NCI-H526 (cell line): Measurements from ENCODE around the gene MELK.
"Not testable (repeated sequence)": the region's sequence is repeated elsewhere in the genome, so short reads cannot be mapped to it uniquely, and the experiment has no call there.

Experiments used
- DNase-seq, 2 experiments: peaks; one replicate each; lab custom pipeline; 2025; lab: John Stamatoyannopoulos, UW

Gene MELK

DNA sequence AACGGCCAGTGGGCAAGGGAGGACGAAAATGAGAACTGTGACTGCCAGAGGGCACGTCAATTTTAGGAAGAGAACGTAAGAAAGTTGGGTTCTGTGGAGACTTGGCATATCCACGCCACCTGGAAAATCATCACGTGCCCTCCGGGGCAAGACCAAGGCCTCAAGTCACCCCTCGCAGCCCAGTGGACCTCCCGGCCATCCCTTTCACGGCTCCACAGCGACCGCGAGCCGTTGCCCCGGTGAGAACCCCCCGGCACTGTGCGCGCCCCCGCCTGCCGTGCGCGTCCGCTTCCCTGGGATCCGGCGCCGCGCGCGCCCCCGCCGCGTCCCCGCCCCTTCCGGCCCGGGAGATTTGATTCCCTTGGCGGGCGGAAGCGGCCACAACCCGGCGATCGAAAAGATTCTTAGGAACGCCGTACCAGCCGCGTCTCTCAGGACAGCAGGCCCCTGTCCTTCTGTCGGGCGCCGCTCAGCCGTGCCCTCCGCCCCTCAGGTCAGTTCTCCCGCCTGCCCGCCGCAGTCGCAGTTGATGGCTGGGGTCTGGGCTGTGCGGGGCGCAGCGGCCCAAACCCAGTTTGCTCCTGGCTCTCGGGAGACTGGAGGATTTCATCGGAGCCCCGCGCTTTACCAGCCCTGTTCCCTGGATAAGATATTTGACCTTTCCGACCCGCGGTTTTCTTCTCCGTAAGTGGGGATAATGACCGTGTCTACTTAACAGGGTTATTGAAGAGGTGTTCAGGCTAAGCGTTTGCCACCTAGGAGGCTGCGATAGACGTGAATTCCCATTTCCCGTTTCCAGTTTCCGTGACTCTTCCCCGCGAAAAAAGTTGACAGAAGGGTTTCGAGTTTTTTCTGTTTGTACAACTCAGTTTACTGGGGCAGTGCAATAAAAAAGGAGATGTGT is at the start of gene MELK:
MELK (plus strand) TSS at position 381 of the 904 bp plus-strand sequence. CDS start 8,787 bp downstream, outside the sequence.
- peak; percentile 46 to 92 for DNase-seq

DNA sequence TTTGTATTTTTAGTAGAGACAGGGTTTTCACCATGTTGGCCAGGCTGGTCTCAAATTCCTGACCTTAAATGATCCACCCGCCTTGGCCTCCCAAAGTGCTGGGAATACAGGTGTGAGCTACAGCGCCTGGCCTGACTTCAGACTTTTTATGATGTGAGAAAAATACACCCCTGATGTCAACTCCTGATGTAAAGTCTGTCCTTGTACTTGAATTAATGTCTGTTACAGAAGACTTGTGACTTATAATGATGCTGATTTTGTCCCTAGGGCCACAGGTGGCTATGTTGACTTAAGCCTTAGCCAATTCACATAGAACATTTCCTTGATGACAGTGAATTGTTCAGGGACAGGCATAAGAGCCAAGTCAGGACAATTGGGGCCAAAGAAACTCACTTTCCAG is 42.5 kb upstream of the MELK start:
- DNase-seq: no peak

GRCh38 chr9:36532353-36532752 is 40.3 kb upstream of the MELK start:
- no peak for DNase-seq

GRCh38 chr9:36533726-36534125 is 39.0 kb upstream of the MELK start:
- not testable (repeated sequence) for DNase-seq

GRCh38 chr9:36535107-36535506 is 37.6 kb upstream of the MELK start:
- no peak for DNase-seq

DNA sequence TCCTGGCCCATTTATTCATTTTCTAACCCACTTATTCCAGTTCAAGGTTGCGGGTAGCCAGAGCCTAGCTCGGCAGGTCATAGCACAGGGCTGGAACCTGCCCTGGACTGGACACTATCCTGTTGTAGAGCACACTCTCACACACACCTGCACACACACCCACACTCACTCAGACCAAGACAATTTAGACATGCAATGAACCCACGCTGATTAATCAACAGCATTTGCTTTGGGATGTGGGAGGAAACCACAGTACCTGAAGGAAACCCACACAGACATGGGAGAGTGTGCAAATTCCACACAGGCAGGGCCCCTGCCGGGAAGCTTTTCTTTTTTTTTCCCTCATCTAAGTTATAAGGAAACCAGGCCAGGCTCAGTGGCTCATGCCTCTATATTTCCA is 34.8 kb upstream of the MELK start:
- no peak for DNase-seq

GRCh38 chr9:36542355-36542754 is 30.3 kb upstream of the MELK start:
- no peak for DNase-seq

GRCh38 chr9:36543916-36544315 is 28.8 kb upstream of the MELK start:
- no peak for DNase-seq

DNA sequence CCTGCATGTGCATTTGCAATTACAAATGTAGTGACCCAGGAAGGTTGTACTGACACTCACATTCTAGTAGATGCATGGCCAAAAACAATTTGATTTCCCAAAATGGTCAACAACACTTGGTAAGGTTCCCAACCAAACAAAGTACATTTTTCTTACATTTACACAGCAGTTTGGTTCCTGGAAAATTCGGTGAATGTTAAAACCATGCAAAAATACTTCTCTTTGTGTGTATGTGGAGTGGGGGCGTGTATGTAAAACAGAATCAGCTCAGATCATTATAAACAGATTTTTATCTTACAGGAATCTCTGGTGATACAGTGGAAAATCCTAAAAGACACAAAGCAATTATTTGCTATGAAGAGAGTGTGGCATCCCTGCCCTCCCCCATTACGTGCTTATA is 25.1 kb upstream of the MELK start:
- no peak for DNase-seq

GRCh38 chr9:36548454-36548853 is 24.2 kb upstream of the MELK start:
- DNase-seq: no peak

- no peak for DNase-seq
These were observed 22.6 kb upstream of the MELK start for GRCh38 chr9:36550135-36550534.

GRCh38 chr9:36550631-36551098 is 22.0 kb upstream of the MELK start:
- not testable (repeated sequence) for DNase-seq

- no peak for DNase-seq
These were observed 21.6 kb upstream of the MELK start for GRCh38 chr9:36551129-36551528.

- DNase-seq: no peak
These were observed 20.8 kb upstream of the MELK start for GRCh38 chr9:36551910-36552309.

DNA sequence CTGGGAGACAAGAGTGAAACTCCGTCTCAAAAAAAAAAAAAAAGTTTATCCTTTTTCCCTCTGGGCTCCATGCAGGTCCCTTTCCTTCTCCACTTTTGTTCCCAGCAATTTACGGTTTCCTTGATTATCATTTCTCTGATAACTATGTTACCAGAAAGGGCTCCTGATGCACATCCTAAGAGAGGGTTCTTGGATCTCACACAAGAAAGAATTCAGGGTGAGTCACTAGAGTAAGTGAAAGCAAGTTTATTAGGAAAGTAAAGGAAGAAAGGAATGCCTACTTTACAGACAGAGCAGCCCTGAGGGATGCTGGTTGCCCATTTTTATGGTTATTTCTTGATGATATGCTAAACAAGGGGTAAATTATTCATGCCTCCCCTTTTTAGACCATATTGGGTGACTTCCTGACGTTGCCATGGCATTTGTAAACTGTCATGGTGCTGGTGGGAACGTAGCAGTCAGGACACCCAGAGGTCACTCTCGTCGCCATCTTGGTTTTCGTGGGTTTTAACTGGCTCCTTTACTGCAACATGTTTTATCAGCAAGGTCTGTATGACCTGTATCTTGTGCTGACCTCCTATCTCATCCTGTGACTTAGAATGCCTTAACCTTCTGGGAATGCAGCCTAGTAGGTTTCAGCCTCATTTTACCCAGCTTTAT is 13.5 kb upstream of the MELK start:
- no peak for DNase-seq

- DNase-seq: no peak
These were observed 11.9 kb upstream of the MELK start for GRCh38 chr9:36560771-36561170.

- not testable (repeated sequence) for DNase-seq
These were observed 9.9 kb upstream of the MELK start for GRCh38 chr9:36562801-36563200.

DNA sequence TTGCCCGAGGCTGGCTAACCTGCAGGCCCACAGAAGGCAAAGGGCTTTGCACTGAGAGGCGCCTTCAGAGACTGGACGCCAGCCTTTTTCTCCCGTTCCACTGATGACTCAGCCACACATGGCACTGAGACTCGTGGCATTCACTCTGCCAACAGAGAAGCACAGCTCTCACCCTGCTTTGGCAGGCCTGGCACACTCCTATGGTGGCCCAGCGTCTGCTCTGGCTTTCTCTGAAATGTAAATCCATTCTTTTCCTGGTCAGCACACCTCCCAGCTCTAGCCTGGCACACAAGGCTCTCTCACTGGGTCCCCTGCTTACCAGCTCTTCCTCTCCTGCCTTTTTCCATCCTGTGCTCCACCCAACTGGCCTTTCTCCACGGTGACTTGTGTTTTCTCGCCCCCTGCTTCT is 5.9 kb upstream of the MELK start:
- no peak for DNase-seq

- not testable (repeated sequence) for DNase-seq
These were observed 4.0 kb upstream of the MELK start for GRCh38 chr9:36568681-36569080.

DNA sequence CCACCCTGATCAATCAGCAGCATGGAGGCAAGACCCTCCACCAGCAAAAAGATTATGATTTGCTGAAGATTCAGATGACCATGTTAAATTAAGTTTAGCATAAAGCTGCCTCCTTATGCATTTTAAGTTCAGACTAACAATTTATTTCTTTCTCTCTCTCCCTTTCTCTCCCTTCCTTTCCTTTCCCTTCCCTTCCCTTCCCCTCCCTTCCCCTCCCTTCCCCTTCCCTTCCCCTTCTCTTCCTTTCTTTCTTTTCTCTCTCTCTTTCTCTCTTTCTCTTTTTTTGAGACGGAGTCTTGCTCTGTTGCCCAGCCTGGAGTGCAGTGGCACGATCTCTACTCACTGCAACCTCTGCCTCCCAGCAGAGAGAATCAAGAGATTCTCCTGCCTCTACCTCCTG is 1.4 kb upstream of the MELK start:
- DNase-seq: no peak

DNA sequence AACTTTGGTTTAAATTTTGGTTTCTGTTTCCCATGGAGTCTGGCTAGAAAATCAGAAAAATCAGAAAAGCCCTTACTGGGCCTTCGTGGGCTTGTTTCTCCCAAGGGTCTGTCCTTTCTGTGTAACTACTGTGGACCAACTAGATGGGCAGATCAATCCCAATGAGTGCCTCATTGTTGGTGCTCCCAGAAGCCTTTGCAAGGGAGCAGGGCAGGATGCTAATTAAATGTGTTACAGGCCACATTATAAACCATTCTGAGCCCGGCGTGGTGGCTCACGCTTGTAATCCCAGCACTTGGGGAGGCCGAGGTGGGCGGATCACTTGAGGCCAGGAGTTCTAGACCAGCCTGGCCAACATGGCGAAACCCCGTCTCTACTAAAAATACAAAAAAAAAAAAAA is 1.4 kb downstream of the MELK start:
- not testable (repeated sequence) for DNase-seq

DNA sequence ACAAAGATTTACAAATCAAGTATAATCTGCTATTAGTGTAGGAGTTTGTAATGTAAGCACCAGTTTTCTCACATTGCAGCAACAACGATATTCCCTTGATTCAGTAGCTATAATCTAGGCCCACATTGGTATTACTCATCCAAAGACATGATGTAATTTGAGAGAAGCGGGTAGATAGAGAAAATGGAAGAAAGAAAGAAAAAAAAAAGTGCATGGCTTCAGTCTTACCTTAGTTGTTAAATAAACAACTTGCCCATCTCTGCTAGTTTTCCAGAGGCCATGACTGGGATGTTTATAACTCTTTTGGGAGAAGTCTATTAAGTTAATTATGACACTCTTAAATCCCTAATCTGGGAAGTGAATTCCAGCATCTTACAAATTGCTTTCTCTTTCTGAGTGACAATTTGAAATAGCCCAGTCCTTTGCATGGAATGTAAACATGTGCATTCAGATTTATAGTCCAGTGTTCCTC is 2.8 kb downstream of the MELK start:
- no peak for DNase-seq

DNA sequence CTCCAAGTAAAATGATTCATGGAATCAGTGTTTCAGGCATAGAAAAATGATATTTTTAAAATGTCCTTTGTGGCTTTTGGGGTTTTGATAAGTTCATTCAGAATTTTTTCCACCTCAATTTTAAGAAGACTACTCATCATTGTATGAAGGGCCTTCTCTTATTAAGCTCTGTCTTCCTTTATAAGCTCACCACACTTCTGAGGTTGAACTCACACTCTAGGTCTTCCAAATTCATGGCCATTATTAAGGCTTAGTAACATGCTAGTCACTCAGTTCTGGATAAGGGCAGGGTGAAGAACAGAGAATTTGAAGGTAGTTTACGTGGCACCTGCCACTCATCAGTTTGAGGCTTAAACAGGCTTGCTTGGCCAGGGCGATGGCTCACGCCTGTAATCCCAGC is 4.2 kb downstream of the MELK start:
- no peak for DNase-seq
